T-helper 1 cell treated with Interleukin-12 subunit alpha and Interleukin-12 subunit beta and Interleukin-4 antibody, amounts not matched to agents 30 ng/mL and 1 ng/mL, for 36 hours (primary cell): ENCODE data around the gene NFE2L1. TPM values are rescaled to one million over a fixed set of nuclear protein-coding genes. Genes with fewer than 3 reads are reported as not detected.
"Not testable (repeated sequence)": the region's sequence is repeated elsewhere in the genome, so short reads cannot be mapped to it uniquely, and the experiment has no call there.

ENCODE experiments used
- intact Hi-C: fragments of 100-400 bp; cut with micrococcal nuclease; formaldehyde crosslinking; loops from one replicate; pipeline ENCODE4 v1.15.1; 2024
- total RNA-seq: library from RNA; stranded (reverse); gene quantifications from 2 replicates; pipeline ENCODE4 v1.2.3, GENCODE V29; 2022

The NFE2L1 gene
- 64.8 and 74.9 TPM in 2 replicates for total RNA-seq

DNA sequence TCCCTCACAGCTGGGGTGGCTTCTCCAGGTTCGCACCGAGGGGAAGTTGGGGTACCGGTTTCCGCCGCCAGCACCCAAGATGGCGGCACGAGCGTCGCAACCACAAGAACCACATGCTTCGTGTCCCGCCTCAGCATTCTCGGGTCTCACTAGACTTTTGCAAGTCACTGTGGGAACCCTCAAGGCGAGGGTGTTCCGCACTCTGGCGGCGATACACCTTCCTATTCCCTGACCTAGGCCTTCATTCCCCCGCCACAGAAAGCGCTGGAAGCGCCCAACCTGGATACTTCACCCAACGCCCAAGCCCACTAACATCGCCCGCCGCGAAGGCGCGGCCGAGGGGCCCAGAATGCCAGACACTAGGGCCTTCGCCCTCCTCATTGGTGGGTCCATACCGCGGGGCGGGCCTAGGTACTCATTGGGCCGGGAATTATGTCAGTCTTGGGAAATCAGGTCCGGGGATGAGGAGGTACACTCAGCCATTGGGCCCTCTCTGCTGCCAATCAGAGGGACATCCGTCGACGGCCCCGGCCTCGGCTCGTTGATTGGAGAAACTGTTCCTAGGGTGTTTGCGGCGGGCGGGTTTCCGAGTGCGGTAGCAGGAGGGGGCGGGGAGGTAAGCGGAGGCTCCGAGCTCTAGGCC is at the start of gene NFE2L1:
Gene NFE2L1 (plus strand): TSS at position 619 of the 643 bp plus-strand sequence. CDS start 2,760 bp downstream, outside the sequence.
- intact Hi-C loops: loop anchor here (1.0 to 5.0 kb wide), 14 partner anchors 10 to 1853 kb away; partner anchors contain the start of genes ATP5MC1, CBX1, LRRC46 and MRPL10

DNA sequence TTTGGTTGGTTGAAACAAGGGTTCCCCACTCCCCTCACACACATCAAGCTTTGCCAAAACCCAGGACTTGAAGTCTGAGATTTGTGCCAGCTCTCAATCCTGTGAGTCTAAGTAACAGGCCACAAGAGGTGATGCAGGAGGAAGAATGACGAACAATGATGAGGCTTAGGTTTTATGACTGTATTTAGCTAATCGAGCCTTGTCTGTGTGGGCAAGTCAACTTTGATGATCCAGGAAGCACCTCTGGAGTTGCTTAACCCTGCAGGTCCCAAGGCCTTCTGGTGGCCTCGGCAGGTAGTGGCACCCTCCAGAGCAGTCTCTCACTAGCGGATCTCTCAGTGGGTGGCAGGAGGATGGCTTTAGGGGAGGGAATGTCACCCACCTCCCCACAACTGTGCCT is 48.6 kb upstream of the NFE2L1 start:
- intact Hi-C loops: no loop called here

DNA sequence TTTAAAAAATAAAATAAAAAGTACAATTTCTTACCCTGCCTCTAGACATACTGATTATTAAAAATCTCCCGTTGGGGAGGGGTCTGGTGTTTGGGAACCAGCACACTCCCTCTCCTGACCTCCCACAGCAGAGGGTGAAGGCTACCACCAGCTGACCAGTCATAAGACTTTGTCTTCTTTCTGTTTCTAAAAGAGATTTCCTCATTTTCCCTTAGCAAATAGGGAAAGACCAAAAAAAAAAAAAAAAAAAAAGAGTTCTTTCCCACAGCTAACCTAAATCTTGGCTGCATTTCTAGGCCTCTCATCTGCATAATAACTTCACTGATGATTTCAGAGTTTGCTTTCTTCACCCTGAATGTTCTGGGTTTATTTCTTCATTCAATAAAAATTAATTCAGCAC is 47.0 kb upstream of the NFE2L1 start:
- intact Hi-C loops: no loop called here

DNA sequence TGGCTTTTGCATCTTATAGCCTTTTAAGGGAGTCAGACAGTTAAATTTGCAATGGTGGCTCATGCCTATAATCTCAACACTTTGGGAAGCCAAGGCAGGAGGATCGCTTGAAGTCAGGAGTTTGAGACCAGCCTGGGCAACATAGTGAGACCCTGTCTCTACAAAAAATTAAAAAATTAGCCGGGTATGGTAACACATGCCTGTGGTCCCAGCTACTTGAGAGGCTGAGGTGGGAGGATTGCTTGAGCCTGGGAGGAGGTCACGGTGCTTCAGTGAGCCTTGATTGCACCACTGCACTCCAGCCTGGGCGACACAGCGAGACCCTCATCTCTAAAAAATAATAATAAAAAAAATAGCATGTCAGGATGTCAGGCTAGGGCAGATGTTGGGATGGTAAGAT is 46.5 kb upstream of the NFE2L1 start:
- intact Hi-C loops: not testable (repeated sequence)

DNA sequence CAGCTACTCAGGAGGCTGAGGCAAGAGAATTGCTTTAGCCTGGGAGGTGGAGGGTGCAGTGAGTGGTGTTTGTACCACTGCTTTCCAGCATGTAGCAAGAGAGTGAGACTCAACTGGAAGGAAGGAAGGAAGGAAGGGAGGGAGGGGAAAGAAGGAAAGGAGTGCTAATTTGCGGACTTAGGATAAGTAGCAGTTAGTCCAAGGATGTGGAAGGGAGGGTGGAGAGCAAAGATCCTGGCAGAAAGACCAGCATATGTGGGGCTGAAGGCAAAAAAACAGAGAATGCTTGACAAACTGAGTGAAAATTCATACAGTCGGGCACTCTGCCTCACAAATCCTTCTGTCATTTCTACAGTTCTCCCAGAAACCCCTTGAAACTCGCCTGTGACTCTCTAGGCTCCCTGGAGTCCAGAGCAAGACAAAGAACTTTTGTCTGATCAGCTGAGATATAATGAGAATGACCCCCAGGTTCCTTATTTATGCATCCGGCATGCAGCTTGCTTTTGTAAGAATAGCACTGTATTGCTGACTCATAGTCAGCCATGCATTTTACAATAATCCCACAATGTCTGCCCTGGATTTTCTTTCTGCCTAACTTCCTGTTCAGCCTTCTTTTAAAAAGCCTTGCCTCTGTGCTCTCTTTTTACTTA is 45.8 kb upstream of the NFE2L1 start:
- intact Hi-C loops: no loop called here

- intact Hi-C loops: no loop called here
Measured at GRCh38 chr17:48002916-48003416, 45.2 kb upstream of the NFE2L1 start.

- intact Hi-C loops: no loop called here
Measured at GRCh38 chr17:48003417-48004151, 44.6 kb upstream of the NFE2L1 start.

GRCh38 chr17:48004983-48005382 is 43.2 kb upstream of the NFE2L1 start:
- intact Hi-C loops: no loop called here

DNA sequence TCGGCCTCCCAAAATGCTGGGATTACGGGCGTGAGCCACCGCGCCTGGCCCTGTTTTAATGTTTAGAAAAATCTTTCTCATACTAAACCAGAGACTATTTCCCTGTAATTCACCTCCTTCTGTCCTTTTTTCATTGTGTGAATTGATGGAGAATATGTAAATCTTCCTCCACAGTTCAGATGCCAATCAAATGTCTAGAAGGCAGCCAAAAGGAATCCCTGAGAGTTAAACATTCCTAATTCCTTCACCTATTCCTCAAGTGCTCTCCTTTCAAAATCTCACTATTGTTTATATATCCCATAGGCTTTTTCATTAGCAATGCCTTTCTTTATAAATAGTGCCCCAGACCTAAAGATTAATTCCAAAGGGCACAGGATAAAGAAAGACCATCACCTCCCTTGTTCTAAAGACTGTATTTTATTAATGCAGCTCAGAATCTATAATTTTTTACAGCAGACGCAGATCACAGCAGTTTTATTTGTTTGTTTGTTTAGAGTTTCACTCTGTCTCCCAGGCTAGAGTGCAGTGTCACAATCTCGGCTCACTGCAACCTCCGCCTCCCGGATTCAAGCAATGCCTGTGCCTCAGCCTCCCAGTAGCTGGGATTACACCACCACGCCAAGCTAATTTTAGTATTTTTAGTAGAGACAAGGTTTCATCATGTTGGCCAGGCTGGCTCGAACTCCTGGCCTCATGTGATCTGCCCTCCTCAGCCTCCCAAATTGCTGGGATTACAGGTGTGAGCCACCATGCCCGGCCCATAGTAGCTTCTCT is 41.0 kb upstream of the NFE2L1 start:
- intact Hi-C loops: no loop called here

DNA sequence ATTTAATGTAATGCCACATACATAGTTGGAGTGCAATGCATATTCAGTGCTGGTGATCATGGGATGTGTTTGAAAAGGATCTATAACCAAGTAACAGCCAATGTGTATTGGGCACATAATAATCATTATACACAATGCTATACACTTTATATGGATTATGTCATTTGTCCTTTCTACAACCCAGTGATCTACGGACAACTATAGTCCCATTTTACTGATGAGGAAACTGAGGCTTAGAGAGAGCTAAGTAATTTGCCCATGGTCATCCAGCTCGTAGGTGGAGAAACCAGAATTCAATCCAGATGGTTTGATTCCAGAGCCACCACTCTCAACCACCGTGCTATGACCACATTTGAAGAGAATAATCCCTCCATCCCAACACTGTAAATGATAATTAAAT is 38.0 kb upstream of the NFE2L1 start:
- intact Hi-C loops: loop anchor here (2.0 kb wide), 1 partner anchor 61 kb away; no protein-coding TSS in a partner anchor

DNA sequence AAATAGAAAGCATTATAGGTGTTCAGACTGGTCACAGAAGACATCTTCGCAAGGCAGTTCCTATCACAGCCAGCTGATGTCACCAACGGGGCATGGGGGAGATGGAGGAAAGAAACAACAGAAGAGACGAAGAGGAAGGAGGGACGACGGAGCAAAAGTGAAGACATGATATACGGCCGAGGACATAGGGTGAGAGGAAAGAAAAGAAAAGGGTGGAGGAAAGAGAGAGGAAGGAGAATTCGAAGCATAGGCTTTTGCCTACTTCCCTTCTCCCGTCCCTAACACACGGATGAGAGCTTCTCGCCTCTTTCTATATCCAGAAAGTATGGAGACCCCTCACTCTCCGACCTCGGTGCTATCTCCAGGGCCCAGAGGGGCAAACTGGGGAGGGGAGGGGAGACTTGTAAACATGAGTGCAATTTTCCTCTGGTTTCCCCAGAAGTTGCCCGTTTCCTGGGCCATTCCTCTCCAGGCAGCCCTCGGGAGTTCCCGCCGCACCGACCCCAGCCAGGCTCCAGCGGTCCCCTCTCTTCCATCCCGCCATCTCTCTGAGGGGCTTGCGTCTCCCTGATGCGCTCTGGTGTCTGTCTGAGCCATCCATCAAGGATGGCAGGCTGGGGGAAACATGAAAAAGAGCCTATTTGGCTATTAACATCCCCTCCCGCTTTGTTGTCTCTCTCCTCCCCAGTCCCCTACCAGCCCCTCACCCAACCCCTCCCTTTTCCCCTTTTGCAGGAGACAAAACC is 36.6 kb upstream of the NFE2L1 start:
- intact Hi-C loops: loop anchor here (1.0 to 2.0 kb wide), 4 partner anchors 13 to 63 kb away; no protein-coding TSS in a partner anchor

GRCh38 chr17:48012151-48012520 is 36.0 kb upstream of the NFE2L1 start:
- intact Hi-C loops: loop anchor here (1.0 kb wide), 1 partner anchor 34 kb away; no protein-coding TSS in a partner anchor

DNA sequence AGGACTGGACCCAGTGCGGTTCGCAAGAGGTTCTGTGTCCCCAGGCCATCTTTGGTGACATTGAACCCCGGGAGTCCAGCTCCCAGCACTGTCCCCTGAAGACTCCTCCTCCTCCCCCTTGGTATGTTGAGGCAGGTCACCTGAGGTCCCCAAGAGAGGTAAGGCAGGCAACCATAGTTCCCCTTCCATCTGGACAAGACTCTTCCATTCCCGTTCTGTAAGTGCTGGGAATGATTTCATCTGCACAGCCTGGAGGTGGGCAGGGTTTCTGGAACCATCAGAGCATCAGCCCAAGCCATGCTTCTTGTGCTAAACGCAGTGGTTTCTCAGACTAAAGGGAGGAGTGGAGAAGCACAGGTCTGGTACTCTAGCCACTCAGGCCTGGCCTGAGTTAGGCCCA is 35.5 kb upstream of the NFE2L1 start:
- intact Hi-C loops: loop anchor here (1.0 kb wide), 1 partner anchor 34 kb away; no protein-coding TSS in a partner anchor

DNA sequence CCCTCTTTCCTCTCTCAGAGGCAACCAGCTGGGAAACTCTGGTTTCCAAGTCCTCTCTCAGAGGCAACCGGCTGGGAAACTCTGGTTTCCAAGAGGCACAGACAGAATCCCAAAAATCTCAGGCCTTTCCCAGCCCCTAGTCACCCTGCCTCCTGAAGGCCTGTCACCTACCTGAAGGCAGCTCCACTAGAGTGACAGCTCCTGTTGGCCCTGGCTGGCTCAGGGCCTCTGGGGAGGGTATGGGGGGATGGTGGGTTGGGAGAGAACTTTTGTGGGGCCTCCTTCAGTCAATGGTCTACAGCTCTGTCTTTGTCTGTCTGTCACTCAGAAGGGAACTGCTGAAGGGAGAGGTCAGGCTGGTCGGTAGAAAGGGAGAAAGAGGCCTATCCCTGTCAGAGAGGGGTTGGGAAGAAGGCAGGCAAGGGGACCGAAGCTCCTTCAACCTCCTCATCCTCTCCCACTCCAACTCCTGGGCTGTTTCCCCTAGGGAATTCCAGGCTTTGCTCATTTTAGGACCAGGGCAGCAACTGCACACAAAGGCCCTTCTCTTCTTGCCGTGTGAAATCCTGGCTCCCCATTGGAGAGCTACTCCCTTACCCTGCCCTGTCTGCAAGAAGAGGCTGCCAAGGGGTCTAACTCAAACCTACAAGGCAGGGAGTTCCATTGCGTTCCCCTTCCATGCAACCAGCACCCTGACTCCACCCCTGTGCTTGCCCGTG is 34.1 kb upstream of the NFE2L1 start:
- intact Hi-C loops: no loop called here

GRCh38 chr17:48014595-48015111 is 33.5 kb upstream of the NFE2L1 start:
- intact Hi-C loops: no loop called here

DNA sequence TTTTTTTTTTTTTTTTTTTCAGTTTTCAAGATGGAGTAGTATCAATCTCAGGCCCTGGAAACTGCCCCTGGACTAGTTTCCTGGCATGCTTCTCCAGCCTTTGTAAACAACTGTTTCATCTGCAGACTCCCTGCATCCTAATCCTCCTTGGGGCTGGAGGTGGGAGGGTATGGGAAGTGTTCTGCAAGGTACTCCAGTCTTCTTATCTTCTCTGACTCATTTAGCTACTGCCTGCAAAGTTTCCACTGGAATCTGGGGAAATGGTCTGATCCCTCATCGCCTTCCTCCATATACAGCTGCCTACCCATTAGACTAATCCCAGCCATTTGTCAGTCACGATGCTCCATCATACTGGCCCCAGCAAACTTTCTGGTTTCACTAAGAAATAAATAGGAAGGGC is 32.0 kb upstream of the NFE2L1 start:
- intact Hi-C loops: loop anchor here (2.0 kb wide), 2 partner anchors 45 to 119 kb away; partner anchors contain the start of genes CDK5RAP3 and SP2

- intact Hi-C loops: loop anchor here (1.0 to 2.0 kb wide), 3 partner anchors 47 to 121 kb away; partner anchors contain the start of genes CDK5RAP3 and SP2
Measured at GRCh38 chr17:48017817-48018158, 30.4 kb upstream of the NFE2L1 start.

- intact Hi-C loops: no loop called here
Measured at GRCh38 chr17:48021934-48022333, 26.2 kb upstream of the NFE2L1 start.

DNA sequence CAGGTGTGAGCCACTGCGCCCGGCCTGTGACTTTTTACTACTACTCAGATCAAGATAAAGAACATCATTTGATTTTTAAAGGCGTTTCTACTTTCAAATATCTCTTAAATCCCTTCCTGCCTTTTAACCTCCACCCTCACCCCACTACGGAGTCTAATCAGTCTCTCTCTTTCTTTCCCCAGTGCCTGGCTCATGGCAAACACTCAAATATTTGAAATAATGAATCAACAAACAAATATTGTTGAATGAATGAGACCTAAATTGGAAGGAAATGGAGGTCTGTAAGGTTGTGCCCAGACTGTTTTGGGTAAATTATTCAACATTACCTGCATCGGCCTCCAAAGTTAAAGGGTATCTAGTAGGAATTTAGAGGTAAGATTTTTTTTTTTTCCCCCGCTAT is 25.3 kb upstream of the NFE2L1 start:
- intact Hi-C loops: no loop called here
